GM12874 (cell line): ENCODE data around the gene HBG1.

Source experiments
- CTCF ChIP-seq: IDR thresholded peaks from 2 replicates; pipeline ENCODE4 v1.5.1; 2011; ENCODE audit warnings: low read depth, mild to moderate bottlenecking, control low read depth, low read length, moderate library complexity; ENCODE audit not compliant: insufficient read depth

The HBG1 gene

GRCh38 chr11:5275369-5276110 is 25.9 kb upstream of the HBG1 start:
- no peak for TF ChIP-seq CTCF

- no peak for TF ChIP-seq CTCF
Observed at GRCh38 chr11:5274395-5274794, 24.7 kb upstream of the HBG1 start.

GRCh38 chr11:5272395-5273017 is 22.8 kb upstream of the HBG1 start:
- no peak for TF ChIP-seq CTCF

GRCh38 chr11:5269715-5270147 is 20.1 kb upstream of the HBG1 start, which contains the start of gene HBE1:
Gene HBE1 (minus strand): TSS chr11:5269945. CDS start chr11:5269890, 55 bp downstream.
- no peak for TF ChIP-seq CTCF

GRCh38 chr11:5267033-5267563 is 17.4 kb upstream of the HBG1 start:
- no peak for TF ChIP-seq CTCF

GRCh38 chr11:5266609-5267008 is 17.0 kb upstream of the HBG1 start:
- TF ChIP-seq CTCF: no peak

GRCh38 chr11:5265832-5266231 is 16.2 kb upstream of the HBG1 start:
- no peak for TF ChIP-seq CTCF
